HG02588 (cell line): ENCODE measurements around the gene NBEA.
"Not testable (repeated sequence)": the region's sequence is repeated elsewhere in the genome, so short reads cannot be mapped to it uniquely, and the experiment has no call there.

Experiments
- ATAC-seq: cut with Tn5 transposase; IDR thresholded peaks from one replicate; pipeline ENCODE4 v1.9.1; 2021; ENCODE audit warnings: mild to moderate bottlenecking, moderate library complexity; ENCODE audit not compliant: unreplicated experiment

Gene NBEA

GRCh38 chr13:35055705-35056104 is 113.6 kb downstream of the NBEA start:
- no peak for ATAC-seq

DNA sequence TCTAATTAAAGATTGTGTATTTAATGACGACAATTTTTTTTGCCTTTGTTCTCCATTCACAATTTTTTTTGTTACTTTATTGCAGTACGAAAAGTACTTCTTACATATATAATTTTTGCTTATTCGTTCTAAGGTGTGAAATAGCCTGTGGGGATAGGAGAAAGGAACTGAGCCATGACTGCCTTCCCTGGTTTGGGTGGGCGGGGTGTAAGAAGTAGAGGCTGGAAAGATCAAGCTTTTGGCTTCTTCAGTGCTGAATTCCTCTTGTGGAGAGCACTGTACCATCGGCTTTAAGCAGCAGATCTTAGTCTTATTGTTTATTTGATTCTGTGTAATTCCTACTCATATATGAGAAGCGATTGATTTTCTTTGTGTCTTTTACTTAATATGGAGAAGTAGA is 115.8 kb downstream of the NBEA start:
- no peak for ATAC-seq

- ATAC-seq: peak; percentile 76
Observed at GRCh38 chr13:35058585-35058984, 116.5 kb downstream of the NBEA start.

DNA sequence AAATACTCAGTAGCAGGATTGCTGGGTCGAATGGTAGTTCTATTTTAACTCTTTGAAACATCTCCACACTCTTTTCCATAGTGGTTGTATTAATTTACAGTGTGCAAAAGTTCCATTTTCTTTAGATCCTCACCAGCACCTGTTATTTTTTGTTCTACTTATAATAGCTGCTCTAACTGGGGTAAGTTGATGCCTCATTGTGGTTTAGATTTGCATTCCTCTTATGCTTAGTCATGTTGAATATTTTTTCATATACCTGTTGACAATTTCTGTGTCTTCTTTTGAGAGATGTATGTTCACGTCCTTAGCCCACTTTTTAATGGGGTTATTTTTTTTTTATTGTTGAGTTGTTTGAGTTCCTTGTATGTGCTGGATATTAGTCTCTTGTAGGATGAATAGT is 144.6 kb downstream of the NBEA start:
- ATAC-seq: no peak

DNA sequence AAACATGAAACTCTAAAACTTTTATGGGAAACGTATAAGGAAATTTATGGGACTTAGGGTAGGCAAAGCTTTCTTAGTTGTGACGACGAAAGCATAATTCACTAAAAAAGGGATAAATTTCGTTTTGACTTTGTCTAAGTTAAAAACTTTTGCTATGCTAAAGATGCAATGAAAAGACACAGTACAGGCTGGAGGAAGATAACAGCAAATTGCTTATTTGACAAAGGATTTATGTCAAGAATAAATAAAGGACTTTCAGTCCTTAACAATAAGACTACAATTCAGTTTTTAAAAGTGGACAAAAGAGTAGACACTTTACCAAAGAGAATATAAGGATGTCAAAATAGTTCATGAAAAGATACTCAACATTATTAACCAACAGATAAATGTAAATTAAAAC is 150.2 kb downstream of the NBEA start:
- ATAC-seq: no peak

DNA sequence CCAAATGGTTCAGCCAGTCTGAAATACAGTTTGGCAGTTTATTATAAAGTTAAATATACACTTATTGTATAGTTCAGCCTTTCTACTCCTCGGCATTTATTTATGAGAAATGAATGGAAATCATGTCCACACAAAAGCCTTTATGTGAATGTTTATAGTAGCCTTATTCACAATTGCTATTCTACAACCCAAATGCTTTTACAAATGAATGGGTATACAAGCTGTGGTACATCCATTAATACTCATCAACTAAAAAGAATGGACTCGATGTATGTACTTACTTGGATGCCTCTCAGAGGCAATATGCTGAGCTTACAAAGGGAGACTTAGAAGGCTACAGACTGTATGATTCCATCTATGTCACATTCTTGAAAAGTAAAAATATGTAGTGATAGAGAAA is 150.7 kb downstream of the NBEA start:
- no peak for ATAC-seq

- no peak for ATAC-seq
Observed at GRCh38 chr13:35093356-35093755, 151.3 kb downstream of the NBEA start.

GRCh38 chr13:35106771-35107170 is 164.7 kb downstream of the NBEA start:
- ATAC-seq: not testable (repeated sequence)

- ATAC-seq: no peak
Observed at GRCh38 chr13:35107535-35107934, 165.5 kb downstream of the NBEA start.

GRCh38 chr13:35113612-35114011 is 171.5 kb downstream of the NBEA start:
- not testable (repeated sequence) for ATAC-seq

- ATAC-seq: no peak
Observed at GRCh38 chr13:35127466-35127865, 185.4 kb downstream of the NBEA start.

DNA sequence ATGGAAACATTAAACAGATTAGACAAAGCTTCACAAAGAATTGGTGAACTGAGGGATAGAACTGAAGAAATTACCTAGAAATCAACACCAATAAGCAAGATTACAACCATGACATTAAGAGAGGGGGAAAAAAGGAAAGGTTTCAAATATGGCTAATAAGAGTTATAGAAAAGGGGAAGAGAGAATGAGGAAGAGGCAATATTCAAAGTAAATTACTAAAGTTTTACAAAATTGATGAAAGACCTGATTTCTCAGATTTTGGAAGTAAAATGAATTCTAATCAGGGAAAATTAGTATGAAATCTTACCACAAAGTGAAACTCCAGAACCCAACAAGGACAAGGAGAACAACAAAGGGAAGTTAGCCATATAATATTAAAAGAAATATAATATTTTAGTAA is 187.4 kb downstream of the NBEA start:
- ATAC-seq: no peak

DNA sequence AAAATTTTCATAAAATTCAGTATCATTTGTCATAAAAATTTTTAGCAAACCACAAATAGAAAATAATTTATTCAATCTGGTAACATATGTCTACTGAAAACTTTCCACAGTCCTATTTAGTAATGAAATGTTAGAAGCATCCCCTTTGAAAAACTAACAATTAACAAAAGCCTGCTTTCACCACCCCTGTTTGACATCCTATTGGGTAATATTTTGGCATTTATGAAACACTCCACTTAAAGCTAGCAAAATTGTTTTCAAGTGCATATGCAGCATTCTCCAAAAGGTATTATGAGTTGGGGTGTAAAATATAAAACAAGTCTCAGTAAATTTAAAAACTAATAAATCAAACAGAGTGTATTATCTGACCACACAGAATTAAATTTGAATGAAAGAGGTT is 189.4 kb downstream of the NBEA start:
- ATAC-seq: no peak

DNA sequence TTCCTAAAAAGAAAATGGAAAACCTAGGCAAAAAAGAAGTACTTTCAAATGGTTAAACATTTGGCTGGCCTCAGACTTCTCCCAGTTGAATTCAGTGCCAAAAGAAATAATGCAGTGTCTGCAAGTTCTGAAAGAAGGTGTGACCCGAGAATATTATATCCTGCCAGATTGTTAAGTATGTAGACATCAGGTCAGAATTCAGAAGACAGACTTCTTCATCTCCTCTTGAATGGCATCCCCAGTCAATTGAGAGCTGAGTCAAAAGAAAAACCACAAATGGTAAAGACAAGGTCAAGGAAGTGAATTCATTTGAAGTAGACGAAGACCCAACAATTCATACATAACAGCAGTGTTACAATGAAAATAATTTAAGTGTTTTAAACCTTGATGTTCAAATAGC is 194.5 kb downstream of the NBEA start:
- ATAC-seq: no peak

DNA sequence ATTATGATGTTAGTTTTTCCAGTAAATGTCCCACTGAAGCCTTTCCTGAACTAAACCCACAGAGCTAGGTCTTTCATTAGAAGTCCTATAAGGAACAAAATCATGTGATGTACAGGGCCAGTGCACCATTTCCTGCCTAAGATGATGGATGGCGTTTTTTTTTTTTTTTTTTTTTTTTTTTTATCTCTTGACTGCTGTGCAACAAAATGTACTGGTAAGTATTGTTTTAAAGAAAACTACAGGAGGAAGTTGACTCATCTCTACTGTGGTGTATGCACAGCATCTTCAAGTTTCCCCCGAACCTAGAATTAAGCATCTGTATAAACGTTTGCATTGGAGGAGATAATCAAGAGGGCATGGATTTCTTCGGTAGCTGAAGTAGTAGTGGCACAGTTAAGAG is 197.5 kb downstream of the NBEA start:
- no peak for ATAC-seq

DNA sequence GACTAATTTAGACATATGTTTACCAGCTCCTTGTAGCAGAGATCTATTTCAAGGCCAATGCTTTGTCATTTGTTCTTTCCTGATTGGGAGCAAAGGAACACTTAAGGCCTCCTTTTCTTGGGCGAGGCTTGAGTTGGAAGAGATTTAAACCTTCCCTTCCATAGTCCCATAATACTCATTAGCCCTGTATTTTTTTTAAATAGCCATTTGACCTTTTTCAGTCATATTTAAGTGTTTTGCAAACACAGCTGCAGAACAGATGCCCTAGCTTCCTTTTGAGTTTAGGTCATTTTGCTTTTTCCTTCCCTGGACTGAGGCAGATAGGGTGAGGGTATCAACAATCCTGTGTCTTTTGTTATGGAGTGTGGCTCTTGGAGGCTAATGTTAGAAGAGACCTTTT is 198.3 kb downstream of the NBEA start:
- no peak for ATAC-seq

DNA sequence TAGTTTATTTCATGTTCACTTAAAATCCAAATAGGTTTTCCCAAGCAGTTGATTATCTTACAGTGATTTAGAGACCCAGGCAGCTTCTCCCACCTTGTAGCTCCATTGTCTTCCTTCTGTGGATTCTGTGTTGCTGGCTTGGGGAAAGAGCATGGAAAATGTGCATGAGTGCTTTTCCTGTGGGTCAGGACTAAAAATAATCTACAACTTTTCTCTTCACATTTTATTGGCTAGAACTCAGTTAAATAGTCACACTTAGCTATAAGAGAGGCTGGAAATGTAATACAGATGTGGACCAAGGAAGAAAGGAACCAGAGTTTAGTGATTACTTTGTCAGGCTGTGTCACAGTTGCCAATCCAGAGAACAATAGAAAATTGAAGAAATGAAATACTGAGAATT is 198.8 kb downstream of the NBEA start:
- no peak for ATAC-seq

DNA sequence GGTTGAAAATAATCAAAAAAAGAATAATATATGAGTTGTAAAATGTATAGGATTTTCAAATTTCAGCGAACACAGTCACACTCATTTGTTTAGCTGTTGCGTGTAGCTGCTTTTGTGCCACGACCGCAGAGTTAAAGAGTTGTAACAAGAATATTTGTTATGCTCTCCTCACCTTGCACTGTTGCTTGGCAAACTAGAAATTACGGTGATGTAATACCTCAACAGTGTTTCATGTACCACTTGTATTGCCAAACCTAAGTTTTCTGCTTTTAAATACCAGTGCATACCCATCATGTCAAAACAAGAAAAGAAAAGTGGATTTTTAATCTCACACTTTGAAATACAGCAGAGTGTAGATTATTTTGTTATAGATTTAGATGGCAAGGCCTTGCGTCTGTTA is 201.1 kb downstream of the NBEA start:
- ATAC-seq: no peak

- no peak for ATAC-seq
Observed at GRCh38 chr13:35144166-35144890, 202.3 kb downstream of the NBEA start.

DNA sequence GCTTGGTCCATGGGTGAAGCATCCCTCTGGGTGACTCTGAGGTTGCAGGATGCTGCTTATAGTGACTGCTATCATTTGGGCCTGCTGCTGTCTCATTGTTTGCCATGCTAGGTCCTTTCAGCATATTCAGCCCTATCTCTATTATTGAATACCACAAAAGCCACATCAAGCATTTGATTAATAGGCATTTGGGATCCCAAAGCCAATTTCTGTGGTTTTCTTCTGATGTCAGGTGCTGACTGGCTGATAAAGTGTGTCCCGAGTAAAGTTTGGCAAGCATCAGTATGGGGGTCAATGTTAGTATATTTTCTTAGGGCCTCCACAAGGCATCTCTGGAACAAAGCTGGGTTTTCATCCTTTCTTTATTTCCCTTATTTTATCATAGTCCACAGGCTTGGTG is 204.6 kb downstream of the NBEA start:
- no peak for ATAC-seq

DNA sequence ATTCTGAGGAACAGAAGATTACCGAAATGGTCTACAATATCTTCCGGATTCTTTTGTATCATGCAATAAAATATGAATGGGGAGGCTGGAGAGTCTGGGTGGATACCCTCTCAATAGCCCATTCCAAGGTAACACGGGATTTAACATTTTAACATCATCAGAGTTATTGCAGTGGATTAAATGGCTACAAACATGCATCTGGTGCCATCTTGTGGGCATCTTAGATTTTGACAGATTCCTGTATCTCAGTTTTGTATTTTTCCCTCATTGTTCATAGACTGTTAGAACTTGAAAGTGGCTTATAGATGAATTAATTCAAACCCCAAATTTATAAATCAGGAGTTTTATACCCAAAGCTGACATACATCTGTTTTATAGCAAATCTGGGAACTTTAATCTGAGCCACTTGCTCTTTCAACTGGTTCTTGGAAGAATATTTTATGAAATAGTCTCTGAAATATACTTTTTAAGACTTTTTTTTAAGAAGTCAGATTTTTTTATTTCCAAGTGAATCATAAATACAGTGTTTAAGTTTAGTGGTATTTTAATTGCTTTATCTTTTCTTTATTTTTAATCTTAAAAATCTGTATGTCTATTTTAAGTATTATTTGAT is 215.2 kb downstream of the NBEA start:
- no peak for ATAC-seq

- no peak for ATAC-seq
Observed at GRCh38 chr13:35159041-35159440, 217.0 kb downstream of the NBEA start.

DNA sequence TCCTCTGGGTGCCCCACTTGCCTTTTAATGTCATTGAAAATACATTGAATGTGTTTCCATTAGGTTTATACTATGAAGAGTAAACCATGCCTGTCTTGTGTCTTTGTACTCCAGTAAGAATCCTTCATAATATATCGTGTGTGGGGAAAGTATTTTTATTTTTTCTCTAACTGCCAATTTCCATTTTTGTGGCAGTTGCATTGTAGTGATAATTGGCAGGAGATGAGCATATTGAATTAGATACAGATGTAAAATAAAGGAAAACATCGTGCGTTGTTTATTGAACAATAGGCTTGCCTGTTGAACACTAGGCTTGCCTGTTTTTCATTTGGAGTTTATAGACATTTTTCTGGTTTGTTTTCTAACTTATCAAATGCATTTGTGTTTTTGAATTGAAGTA is 218.8 kb downstream of the NBEA start:
- ATAC-seq: no peak
